Lung (tissue), 16 donors: ENCODE data around the gene CENPS. TPM values are rescaled to one million over a fixed set of nuclear protein-coding genes. Genes with fewer than 3 reads are reported as not detected.

ENCODE experiments used
- ATAC-seq: fragments of 200-7000 bp; cut with Tn5 transposase; one replicate; pipeline ENCODE4 v1.9.1; 2020; ENCODE audit warnings: moderate number of reproducible peaks; ENCODE audit not compliant: insufficient read depth, low FRiP score
- DNase-seq, 3 donors: peaks; one replicate each; pipeline ENCODE4 v3.0.0-alpha.2; 2013 to 2017
- H3K27ac ChIP-seq, 2 donors: one replicate each; pipeline ENCODE4 v1.5.1; 2013; ENCODE audit warnings: mild to moderate bottlenecking in 2 of 2, moderate library complexity in 2 of 2, control low read depth in 1 of 2, inconsistent platforms in 1 of 2, low read depth in 1 of 2, low read length in 1 of 2
- H3K27me3 ChIP-seq, 3 donors: one replicate each; pipeline ENCODE4 v1.5.1; 2013; ENCODE audit warnings: low read length in 2 of 3; ENCODE audit not compliant: control insufficient read depth in 3 of 3, insufficient read depth in 3 of 3
- H3K36me3 ChIP-seq, 4 donors: one replicate each; pipeline ENCODE4 v1.5.1; 2013; ENCODE audit warnings: low read length in 4 of 4, mild to moderate bottlenecking in 1 of 4, moderate library complexity in 1 of 4; ENCODE audit not compliant: control insufficient read depth in 4 of 4, insufficient read depth in 4 of 4
- H3K4me1 ChIP-seq, 5 donors: one replicate each; pipeline ENCODE4 v1.5.1; 2013; ENCODE audit warnings: low read length in 5 of 5, mild to moderate bottlenecking in 2 of 5, moderate library complexity in 1 of 5; ENCODE audit not compliant: control insufficient read depth in 5 of 5, insufficient read depth in 5 of 5
- H3K4me3 ChIP-seq: one replicate; pipeline ENCODE4 v1.5.1; 2013; ENCODE audit warnings: mild to moderate bottlenecking, control low read depth, moderate library complexity
- H3K9ac ChIP-seq, 2 donors: one replicate each; pipeline ENCODE4 v1.5.1; 2013; ENCODE audit warnings: low read length in 2 of 2, control low read depth in 1 of 2; ENCODE audit not compliant: insufficient read depth in 1 of 2
- H3K9me3 ChIP-seq, 4 donors: one replicate each; pipeline ENCODE4 v1.5.1; 2013; ENCODE audit warnings: low read length in 3 of 4, mild to moderate bottlenecking in 1 of 4, moderate library complexity in 1 of 4; ENCODE audit not compliant: control insufficient read depth in 4 of 4, insufficient read depth in 3 of 4
- CTCF ChIP-seq: IDR thresholded peaks from 2 replicates; pipeline ENCODE4 v1.5.1; 2012; ENCODE audit warnings: mild to moderate bottlenecking; ENCODE audit errors: control extremely low read depth, extremely low read depth
- WGBS, 2 donors: extraction: QIAGEN DNeasy Blood & Tissue Kit; methylation state at CpG; one replicate each; pipeline ENCODE4 v1.1.7; 2013; 5-methylcytosine and 5-hydroxymethylcytosine counted together
- long read RNA-seq, 5 donors: transcript quantifications; one replicate each; lab custom pipeline, GENCODE V29; 2026
- polyA plus RNA-seq, 2 donors: library from polyadenylated mRNA; stranded (reverse); fragments of 200-250 nt; gene quantifications; one replicate each; pipeline ENCODE4 v1.2.1, GENCODE V29; 2013
- total RNA-seq, 2 donors: library from RNA; depleted of rRNA in 1 of 2; stranded (reverse); fragments of >200 nt in 1 of 2; gene quantifications; one replicate each; pipeline ENCODE4 v1.2.1, GENCODE V29; 2014 to 2021
- donor health status: control.
- donor health status: control.
- donor health status: Bipolar disorder and iron deficiency.
- donor health status: healthy.
- donor health status: DM: yes; HTN: yes; CAD: no.

CENPS gene
- total RNA-seq (10 to 100 TPM; 15.5 to 19.5 TPM), polyA plus RNA-seq (10 to 100 TPM; 12.5 to 21.0 TPM)
- long read RNA-seq, donor 1, transcript CENPS-204 (5 exons, 914 nt) = major isoform, 10 of 19 reads
- long read RNA-seq, donor 1, transcript CENPS-201 (5 exons, 896 nt) = minor isoform, 8 of 19 reads
- long read RNA-seq, donor 1, partial matches to known transcripts = 0 of 19 reads
- long read RNA-seq, donor 1, other reads (novel, unspliced or antisense) = 0 of 19 reads
- long read RNA-seq, donor 2, partial matches to known transcripts = 0 of 4 reads
- long read RNA-seq, donor 2, other reads (novel, unspliced or antisense) = 0 of 4 reads
- long read RNA-seq, donor 3, partial matches to known transcripts = 0 of 4 reads
- long read RNA-seq, donor 3, other reads (novel, unspliced or antisense) = 0 of 4 reads
- long read RNA-seq, donor 4, partial matches to known transcripts = 0 of 5 reads
- long read RNA-seq, donor 4, other reads (novel, unspliced or antisense) = 0 of 5 reads
- long read RNA-seq, donor 5, transcript CENPS-201 (5 exons, 896 nt) = major isoform, 7 of 16 reads
- long read RNA-seq, donor 5, transcript CENPS-204 (5 exons, 914 nt) = major isoform, 7 of 16 reads
- long read RNA-seq, donor 5, partial matches to known transcripts = 0 of 16 reads
- long read RNA-seq, donor 5, other reads (novel, unspliced or antisense) = 0 of 16 reads

- Histone ChIP-seq H3K9me3 (no peaks in the 10 kb centered on the region), H3K9ac (peak within 1 kb of the TSS; percentile 8 to 70), H3K36me3 (peaks cover 0 to 2% (median 0%) of the 10 kb centered on the region in 4 donors), H3K4me1 (peaks cover 0 to 20% (median 3%) of the 10 kb centered on the region in 5 donors), H3K27ac (peak within 1 kb of the TSS; percentile 27 to 78), H3K27me3 (no peaks in the 10 kb centered on the region), H3K4me3 (peak within 1 kb of the TSS; percentile 81)
- peak; percentile 85 for TF ChIP-seq CTCF
- DNase-seq (peak; percentile 94 to 95 (median 94)), ATAC-seq (peak; percentile 93)
- WGBS, 2 donors = 0 to 1% methylated on average over 95 of the region's 95 CpGs
Measured at GRCh38 chr1:10430216-10431069, at the start of gene CENPS. Gene CENPS, plus strand, starts transcription at chr1:10430433. Its CDS starts 85 bp downstream, at chr1:10430518.

GRCh38 chr1:10380594-10381275 is 49.5 kb upstream of the CENPS start:
- Histone ChIP-seq H3K27me3 (no peaks in the 10 kb centered on the region), H3K4me3 (no peak overlapping the region), H3K36me3 (peaks cover 7 to 16% (median 10%) of the 10 kb centered on the region in 4 donors), H3K4me1 (no peaks in the 10 kb centered on the region), H3K27ac (no peak overlapping the region), H3K9me3 (no peaks in the 10 kb centered on the region), H3K9ac (no peak overlapping the region)
- DNase-seq (peak in 2 of 3 donors; percentile 36 to 63), ATAC-seq (no peak)
- 79 to 86% methylated on average over 5 of the region's 5 CpGs for WGBS, 2 donors
- no peak for TF ChIP-seq CTCF

- Histone ChIP-seq H3K9me3 (no peaks in the 10 kb centered on the region), H3K27me3 (no peaks in the 10 kb centered on the region), H3K4me3 (no peak overlapping the region), H3K36me3 (peaks cover 0 to 7% (median 2%) of the 10 kb centered on the region in 4 donors), H3K9ac (no peak overlapping the region), H3K27ac (no peak overlapping the region), H3K4me1 (peaks cover 0 to 12% (median 2%) of the 10 kb centered on the region in 5 donors)
- 84 to 97% methylated on average over 4 of the region's 4 CpGs for WGBS, 2 donors
- ATAC-seq (no peak), DNase-seq (no peak)
- TF ChIP-seq CTCF = no peak
Measured at GRCh38 chr1:10383630-10384029, 46.6 kb upstream of the CENPS start.
